SK-N-SH (cell line): ENCODE measurements around the gene FRMD7. TPM values are rescaled to one million over a fixed set of nuclear protein-coding genes. Genes with fewer than 3 reads are reported as not detected.

ENCODE experiments used
- CTCF ChIA-PET: fragments of 300-600, 350-600 bp; formaldehyde crosslinking; extraction: SDS; loops from one replicate; lab custom pipeline; 2021; lab: Yijun Ruan, JAX
- POLR2A ChIA-PET: fragments of 350-600 bp; sonication (Branson Sonifier 250); formaldehyde crosslinking; extraction: SDS; loops from one replicate; lab custom pipeline; 2020; ENCODE audit warnings: antibody characterized with exemption, inconsistent platforms; lab: Yijun Ruan, JAX
- DNase-seq: peaks from one replicate; pipeline ENCODE4 v3.0.0; 2012
- H2AFZ ChIP-seq: fragments of 200-600 bp; sonication (generic); 2 replicates; pipeline ENCODE4 v1.8.1; 2016; ENCODE audit warnings: antibody characterized with exemption, mild to moderate bottlenecking, low read depth
- H3F3A ChIP-seq: fragments of 200-600 bp; sonication (generic); replicated peaks from 2 replicates; pipeline ENCODE3; 2016; ENCODE audit warnings: antibody characterized with exemption, mild to moderate bottlenecking; ENCODE audit not compliant: insufficient read depth
- H3K27ac ChIP-seq, 2 experiments: fragments of 200-500 bp in 1 of 2; fragments of 200-600 bp in 1 of 2; sonication (Bioruptor generic) in 1 of 2; sonication (generic), shearing (Covaris generic) in 1 of 2; 2 replicates each; pipeline versions ENCODE4 v1.5.1 to v1.6.1; 2014 to 2016; ENCODE audit warnings: low read depth in 2 of 2, inconsistent platforms in 1 of 2, low read length in 1 of 2, mild to moderate bottlenecking in 1 of 2, mixed read lengths in 1 of 2
- H3K27me3 ChIP-seq: fragments of 200-600 bp; sonication (generic), shearing (Covaris generic); 2 replicates; pipeline ENCODE4 v1.6.1; 2016; ENCODE audit warnings: mixed run types; ENCODE audit not compliant: insufficient read depth
- H3K36me3 ChIP-seq, 2 experiments: fragments of 200-500 bp in 1 of 2; fragments of 200-600 bp in 1 of 2; sonication (Bioruptor generic) in 1 of 2; sonication (generic) in 1 of 2; replicated peaks in 1 of 2; 2 replicates each; pipeline versions ENCODE3 to v1.5.1; 2014 to 2016; ENCODE audit warnings: low read length in 1 of 2, mild to moderate bottlenecking in 1 of 2; ENCODE audit not compliant: insufficient read depth in 2 of 2, control insufficient read depth in 1 of 2
- H3K4me1 ChIP-seq, 2 experiments: fragments of 200-500 bp in 1 of 2; fragments of 200-600 bp in 1 of 2; sonication (Bioruptor generic) in 1 of 2; sonication (generic), shearing (Covaris generic) in 1 of 2; 2 replicates each; pipeline versions ENCODE4 v1.5.1 to v1.6.1; 2014 to 2016; ENCODE audit warnings: low read depth in 1 of 2, low read length in 1 of 2, mixed run types in 1 of 2; ENCODE audit not compliant: insufficient read depth in 2 of 2, control insufficient read depth in 1 of 2
- H3K4me2 ChIP-seq: fragments of 200-600 bp; sonication (generic), shearing (Covaris generic); 2 replicates; pipeline ENCODE4 v1.6.1; 2017; ENCODE audit warnings: mixed run types
- H3K4me3 ChIP-seq, 2 experiments: fragments of 200-500 bp in 1 of 2; fragments of 200-600 bp in 1 of 2; sonication (Bioruptor generic) in 1 of 2; sonication (generic), shearing (Covaris generic) in 1 of 2; 2 replicates each; pipeline versions ENCODE4 v1.5.1 to v1.8.1; 2014 to 2016; ENCODE audit warnings: low read depth in 2 of 2, inconsistent platforms in 1 of 2, low read length in 1 of 2, mild to moderate bottlenecking in 1 of 2, mixed read lengths in 1 of 2, moderate library complexity in 1 of 2
- H3K79me2 ChIP-seq: fragments of 200-600 bp; sonication (generic); 2 replicates; pipeline ENCODE4 v1.8.1; 2017; ENCODE audit warnings: mild to moderate bottlenecking; ENCODE audit not compliant: insufficient read depth
- H3K9ac ChIP-seq: fragments of 200-600 bp; sonication (generic); 2 replicates; pipeline ENCODE4 v1.6.1; 2017; ENCODE audit warnings: mixed run types
- H3K9me2 ChIP-seq: fragments of 200-600 bp; sonication (generic); 2 replicates; pipeline ENCODE4 v1.6.1; 2017; ENCODE audit warnings: mixed run types
- H3K9me3 ChIP-seq: fragments of 200-600 bp; sonication (generic); 2 replicates; pipeline ENCODE4 v1.6.1; 2017; ENCODE audit warnings: mixed run types, mild to moderate bottlenecking, moderate library complexity
- H4K20me1 ChIP-seq: fragments of 200-600 bp; sonication (generic); 2 replicates; pipeline ENCODE4 v1.6.1; 2017; ENCODE audit warnings: mild to moderate bottlenecking, mixed run types; ENCODE audit not compliant: insufficient read depth
- FOSL2 ChIP-seq: IDR thresholded peaks from 2 replicates; pipeline ENCODE4 v1.4.0; 2012; ENCODE audit warnings: low read depth, mild to moderate bottlenecking, moderate library complexity, borderline replicate concordance
- GABPA ChIP-seq: IDR thresholded peaks from 2 replicates; pipeline ENCODE4 v1.4.0; 2012; ENCODE audit warnings: low read depth, mild to moderate bottlenecking
- JUND ChIP-seq: IDR thresholded peaks from 2 replicates; pipeline ENCODE4 v1.4.0; 2012
- MXI1 ChIP-seq: IDR thresholded peaks from 2 replicates; pipeline ENCODE4 v1.6.1; 2012; ENCODE audit warnings: mild to moderate bottlenecking, low read depth, low read length, improper control_type of control experiment
- RAD21 ChIP-seq: IDR thresholded peaks from 2 replicates; pipeline ENCODE4 v1.6.1; 2012; ENCODE audit warnings: mild to moderate bottlenecking, low read length
- RCOR1 ChIP-seq: fragments of 150-350 bp; IDR thresholded peaks from 2 replicates; pipeline ENCODE4 v1.6.1; 2017; ENCODE audit warnings: antibody characterized with exemption, low read length
- RFX5 ChIP-seq: IDR thresholded peaks from 2 replicates; pipeline ENCODE4 v1.6.1; 2012; ENCODE audit warnings: mild to moderate bottlenecking, improper control_type of control experiment, low read length
- RXRA ChIP-seq: IDR thresholded peaks from 2 replicates; pipeline ENCODE4 v1.4.0; 2012; ENCODE audit warnings: low read depth, mild to moderate bottlenecking, borderline replicate concordance
- SIN3A ChIP-seq: IDR thresholded peaks from 2 replicates; pipeline ENCODE4 v1.6.1; 2012; ENCODE audit warnings: low read depth, mild to moderate bottlenecking, low read length, moderate library complexity, borderline replicate concordance
- TCF12 ChIP-seq: IDR thresholded peaks from 2 replicates; pipeline ENCODE4 v1.4.0; 2012
- WGBS: methylation state at CpG from one replicate; pipeline ENCODE4 v1.1.6; 2017; ENCODE audit warnings: low lambda C conversion rate; 5-methylcytosine and 5-hydroxymethylcytosine counted together
- polyA plus RNA-seq, 3 experiments: library from polyadenylated mRNA; depleted of rRNA; stranded (reverse); fragments of >200 nt; gene quantifications; 2 replicates each; pipeline ENCODE4 v1.2.3, GENCODE V29; 2012
- TF ChIP-seq, protein P1 (sequence below): fragments of 200-600 bp; sonication (generic); IDR thresholded peaks from 2 replicates; pipeline ENCODE4 v1.6.1; 2017; ENCODE audit warnings: antibody characterized with exemption, mild to moderate bottlenecking, moderate library complexity
- TF ChIP-seq, protein P2 (sequence below): IDR thresholded peaks from 2 replicates; pipeline ENCODE4 v1.6.1; 2012; ENCODE audit warnings: mild to moderate bottlenecking, low read depth, low read length, moderate library complexity
- TF ChIP-seq, protein P3 (sequence below): fragments of 150-350 bp; IDR thresholded peaks from 2 replicates; pipeline ENCODE4 v1.6.1; 2016; ENCODE audit warnings: mild to moderate bottlenecking, low read depth, low read length
- TF ChIP-seq, protein P4 (sequence below): fragments of 150-350 bp; IDR thresholded peaks from 2 replicates; pipeline ENCODE4 v1.6.1; 2017; ENCODE audit warnings: antibody characterized with exemption, low read length, low read depth, borderline replicate concordance
- TF ChIP-seq, protein P5 (sequence below): IDR thresholded peaks from 2 replicates; pipeline ENCODE4 v1.4.0; 2012; ENCODE audit warnings: low read depth, borderline replicate concordance

The FRMD7 gene
- polyA plus RNA-seq, 1 of the 3 experiments (the other 2 are of a cell fraction): not detected

DNA sequence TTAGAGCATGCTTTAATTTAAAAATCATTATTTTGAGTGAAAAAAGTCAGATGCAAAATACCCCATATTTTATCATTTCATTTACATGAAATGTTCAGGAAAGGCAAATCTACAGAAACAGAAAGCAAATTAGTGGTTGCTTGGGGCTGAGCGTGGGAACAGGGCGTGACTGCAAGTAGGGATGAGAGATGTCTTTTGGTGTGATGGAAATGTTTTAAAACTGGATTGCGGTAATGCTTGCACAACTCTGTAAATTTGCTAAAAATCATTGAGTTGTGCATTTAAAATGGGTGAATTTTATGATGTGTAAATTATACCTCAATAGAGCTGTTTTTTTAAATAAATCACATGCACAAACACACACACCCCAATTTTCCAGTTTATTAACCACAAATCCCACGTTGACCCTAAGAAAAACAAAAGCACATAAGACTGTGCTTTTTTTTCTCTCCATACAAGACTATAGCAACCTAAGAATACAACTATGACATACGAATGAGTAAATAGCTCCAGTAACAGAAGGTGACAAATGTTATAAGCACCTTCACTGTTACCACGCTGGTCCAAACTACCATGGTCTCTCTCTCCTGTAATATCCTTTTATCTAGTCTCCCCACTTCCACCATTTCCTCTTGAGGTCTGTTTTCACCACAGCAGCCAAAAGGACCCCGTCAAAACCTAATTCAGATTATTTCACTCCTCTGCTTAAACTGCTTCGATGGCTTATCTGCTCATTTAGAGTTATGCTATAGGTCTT is 37.2 kb downstream of the FRMD7 start:
- POLR2A ChIA-PET: no interaction called here
- TF ChIP-seq GABPA (no peak), SIN3A (no peak), RXRA (no peak), MXI1 (no peak), RFX5 (no peak), TCF12 (no peak), JUND (no peak), RCOR1 (no peak), RAD21 (no peak), FOSL2 (no peak)
- TF ChIP-seq, protein P1, sequence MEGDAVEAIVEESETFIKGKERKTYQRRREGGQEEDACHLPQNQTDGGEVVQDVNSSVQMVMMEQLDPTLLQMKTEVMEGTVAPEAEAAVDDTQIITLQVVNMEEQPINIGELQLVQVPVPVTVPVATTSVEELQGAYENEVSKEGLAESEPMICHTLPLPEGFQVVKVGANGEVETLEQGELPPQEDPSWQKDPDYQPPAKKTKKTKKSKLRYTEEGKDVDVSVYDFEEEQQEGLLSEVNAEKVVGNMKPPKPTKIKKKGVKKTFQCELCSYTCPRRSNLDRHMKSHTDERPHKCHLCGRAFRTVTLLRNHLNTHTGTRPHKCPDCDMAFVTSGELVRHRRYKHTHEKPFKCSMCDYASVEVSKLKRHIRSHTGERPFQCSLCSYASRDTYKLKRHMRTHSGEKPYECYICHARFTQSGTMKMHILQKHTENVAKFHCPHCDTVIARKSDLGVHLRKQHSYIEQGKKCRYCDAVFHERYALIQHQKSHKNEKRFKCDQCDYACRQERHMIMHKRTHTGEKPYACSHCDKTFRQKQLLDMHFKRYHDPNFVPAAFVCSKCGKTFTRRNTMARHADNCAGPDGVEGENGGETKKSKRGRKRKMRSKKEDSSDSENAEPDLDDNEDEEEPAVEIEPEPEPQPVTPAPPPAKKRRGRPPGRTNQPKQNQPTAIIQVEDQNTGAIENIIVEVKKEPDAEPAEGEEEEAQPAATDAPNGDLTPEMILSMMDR: no peak
- TF ChIP-seq, protein P2, sequence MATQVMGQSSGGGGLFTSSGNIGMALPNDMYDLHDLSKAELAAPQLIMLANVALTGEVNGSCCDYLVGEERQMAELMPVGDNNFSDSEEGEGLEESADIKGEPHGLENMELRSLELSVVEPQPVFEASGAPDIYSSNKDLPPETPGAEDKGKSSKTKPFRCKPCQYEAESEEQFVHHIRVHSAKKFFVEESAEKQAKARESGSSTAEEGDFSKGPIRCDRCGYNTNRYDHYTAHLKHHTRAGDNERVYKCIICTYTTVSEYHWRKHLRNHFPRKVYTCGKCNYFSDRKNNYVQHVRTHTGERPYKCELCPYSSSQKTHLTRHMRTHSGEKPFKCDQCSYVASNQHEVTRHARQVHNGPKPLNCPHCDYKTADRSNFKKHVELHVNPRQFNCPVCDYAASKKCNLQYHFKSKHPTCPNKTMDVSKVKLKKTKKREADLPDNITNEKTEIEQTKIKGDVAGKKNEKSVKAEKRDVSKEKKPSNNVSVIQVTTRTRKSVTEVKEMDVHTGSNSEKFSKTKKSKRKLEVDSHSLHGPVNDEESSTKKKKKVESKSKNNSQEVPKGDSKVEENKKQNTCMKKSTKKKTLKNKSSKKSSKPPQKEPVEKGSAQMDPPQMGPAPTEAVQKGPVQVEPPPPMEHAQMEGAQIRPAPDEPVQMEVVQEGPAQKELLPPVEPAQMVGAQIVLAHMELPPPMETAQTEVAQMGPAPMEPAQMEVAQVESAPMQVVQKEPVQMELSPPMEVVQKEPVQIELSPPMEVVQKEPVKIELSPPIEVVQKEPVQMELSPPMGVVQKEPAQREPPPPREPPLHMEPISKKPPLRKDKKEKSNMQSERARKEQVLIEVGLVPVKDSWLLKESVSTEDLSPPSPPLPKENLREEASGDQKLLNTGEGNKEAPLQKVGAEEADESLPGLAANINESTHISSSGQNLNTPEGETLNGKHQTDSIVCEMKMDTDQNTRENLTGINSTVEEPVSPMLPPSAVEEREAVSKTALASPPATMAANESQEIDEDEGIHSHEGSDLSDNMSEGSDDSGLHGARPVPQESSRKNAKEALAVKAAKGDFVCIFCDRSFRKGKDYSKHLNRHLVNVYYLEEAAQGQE: no peak
- TF ChIP-seq, protein P3, sequence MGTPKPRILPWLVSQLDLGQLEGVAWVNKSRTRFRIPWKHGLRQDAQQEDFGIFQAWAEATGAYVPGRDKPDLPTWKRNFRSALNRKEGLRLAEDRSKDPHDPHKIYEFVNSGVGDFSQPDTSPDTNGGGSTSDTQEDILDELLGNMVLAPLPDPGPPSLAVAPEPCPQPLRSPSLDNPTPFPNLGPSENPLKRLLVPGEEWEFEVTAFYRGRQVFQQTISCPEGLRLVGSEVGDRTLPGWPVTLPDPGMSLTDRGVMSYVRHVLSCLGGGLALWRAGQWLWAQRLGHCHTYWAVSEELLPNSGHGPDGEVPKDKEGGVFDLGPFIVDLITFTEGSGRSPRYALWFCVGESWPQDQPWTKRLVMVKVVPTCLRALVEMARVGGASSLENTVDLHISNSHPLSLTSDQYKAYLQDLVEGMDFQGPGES: no peak
- TF ChIP-seq, protein P4, sequence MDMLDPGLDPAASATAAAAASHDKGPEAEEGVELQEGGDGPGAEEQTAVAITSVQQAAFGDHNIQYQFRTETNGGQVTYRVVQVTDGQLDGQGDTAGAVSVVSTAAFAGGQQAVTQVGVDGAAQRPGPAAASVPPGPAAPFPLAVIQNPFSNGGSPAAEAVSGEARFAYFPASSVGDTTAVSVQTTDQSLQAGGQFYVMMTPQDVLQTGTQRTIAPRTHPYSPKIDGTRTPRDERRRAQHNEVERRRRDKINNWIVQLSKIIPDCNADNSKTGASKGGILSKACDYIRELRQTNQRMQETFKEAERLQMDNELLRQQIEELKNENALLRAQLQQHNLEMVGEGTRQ: no peak
- TF ChIP-seq, protein P5, sequence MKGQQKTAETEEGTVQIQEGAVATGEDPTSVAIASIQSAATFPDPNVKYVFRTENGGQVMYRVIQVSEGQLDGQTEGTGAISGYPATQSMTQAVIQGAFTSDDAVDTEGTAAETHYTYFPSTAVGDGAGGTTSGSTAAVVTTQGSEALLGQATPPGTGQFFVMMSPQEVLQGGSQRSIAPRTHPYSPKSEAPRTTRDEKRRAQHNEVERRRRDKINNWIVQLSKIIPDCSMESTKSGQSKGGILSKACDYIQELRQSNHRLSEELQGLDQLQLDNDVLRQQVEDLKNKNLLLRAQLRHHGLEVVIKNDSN: no peak
- TF ChIP-seq, all 33 proteins: peak for 0
- Histone ChIP-seq H3K36me3 (no peaks in the 10 kb centered on the region), H3K9me3 (no peaks in the 10 kb centered on the region), H3F3A (peaks cover 9% of the 10 kb centered on the region), H3K4me1 (peaks cover 2 to 18% of the 10 kb centered on the region in 2 experiments; a peak in 1 of 4 replicates), H3K4me2 (no peak overlapping the region), H2AFZ (no peak overlapping the region), H3K4me3 (no peak overlapping the region), H4K20me1 (no peaks in the 10 kb centered on the region), H3K79me2 (no peaks in the 10 kb centered on the region), H3K9me2 (no peaks in the 10 kb centered on the region), H3K27me3 (no peaks in the 10 kb centered on the region; the same call in 1 of the 2 replicates), H3K9ac (no peak overlapping the region), H3K27ac (no peak overlapping the region)
- CTCF ChIA-PET: interaction anchor here (1.6 to 5.0 kb wide), 3 partner anchors 13 to 522 kb away, joined by 5 to 66 read pairs (median 8); partner anchors contain the start of gene RAP2C
- WGBS: 52% methylated on average over 8 of the region's 8 CpGs
- DNase-seq: no peak
